HG03457 (cell line): ENCODE data around the gene ZBTB21.

Experiments
- ATAC-seq: cut with Tn5 transposase; IDR thresholded peaks from one replicate; pipeline ENCODE4 v1.9.1; 2021; ENCODE audit warnings: moderate number of reproducible peaks; ENCODE audit not compliant: unreplicated experiment

The ZBTB21 gene

DNA sequence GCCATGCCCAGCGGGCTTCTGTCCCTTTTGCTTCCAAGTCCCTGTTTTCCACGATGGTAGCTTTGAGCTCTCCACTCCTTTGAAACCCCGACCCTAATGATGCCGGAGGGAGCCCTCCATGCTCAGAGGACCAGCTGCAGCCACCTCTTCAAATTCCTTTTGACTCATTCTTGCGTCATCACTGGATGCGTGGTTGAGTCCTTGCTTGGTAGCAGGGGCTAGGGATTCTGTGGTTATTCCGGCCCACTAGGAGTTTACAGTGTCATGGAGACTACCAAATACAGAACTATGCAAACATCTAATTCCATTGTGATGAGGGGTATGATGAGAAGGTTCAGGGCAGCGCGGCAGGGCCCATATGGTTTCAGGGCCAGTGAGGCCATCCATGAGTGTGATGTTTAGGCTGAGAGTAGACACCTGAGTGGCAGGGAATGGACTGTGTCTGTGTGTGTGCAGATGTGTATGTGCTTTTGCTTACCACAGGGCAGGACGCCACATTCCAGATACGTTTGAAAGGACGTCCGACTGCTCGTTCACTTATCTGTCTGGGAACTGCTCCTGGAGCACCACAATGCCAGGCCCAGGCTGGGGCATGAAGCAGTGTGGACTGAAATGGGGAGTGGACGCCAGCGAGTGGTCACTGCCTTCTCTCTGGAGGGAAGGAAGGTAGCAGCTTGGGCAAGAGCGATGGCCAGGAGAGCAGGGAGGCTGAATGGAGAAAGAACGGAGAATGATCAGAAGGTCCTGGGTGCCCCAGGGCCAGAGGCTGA lies 30.4 kb upstream of the ZBTB21 start:
- ATAC-seq = no peak

DNA sequence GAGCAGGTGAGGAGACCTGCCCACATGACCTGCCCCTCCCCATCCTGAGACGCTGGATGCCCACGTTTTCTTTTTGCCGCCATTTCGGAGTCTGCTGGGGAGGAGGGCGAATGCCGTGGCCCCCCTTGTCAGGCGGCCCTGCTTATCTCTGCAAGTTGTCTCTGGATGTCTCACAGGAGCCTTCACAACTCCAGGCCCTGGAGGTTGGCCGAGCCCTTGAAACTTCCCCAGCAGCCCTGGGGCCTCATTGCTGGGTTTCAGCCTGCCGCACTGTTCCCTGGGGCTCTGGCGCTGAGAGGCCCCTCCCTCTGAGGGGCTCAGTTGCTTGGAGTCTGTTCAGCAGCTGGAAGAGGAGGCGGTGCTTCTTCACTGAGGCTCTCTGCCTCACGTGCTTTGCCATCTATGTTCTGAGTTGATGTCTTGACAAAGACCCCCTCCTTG lies 29.8 kb upstream of the ZBTB21 start:
- ATAC-seq = no peak

- ATAC-seq = no peak
Measured at GRCh38 chr21:42039470-42039901, 29.3 kb upstream of the ZBTB21 start.

GRCh38 chr21:42038826-42039425 lies 28.8 kb upstream of the ZBTB21 start:
- ATAC-seq = no peak

DNA sequence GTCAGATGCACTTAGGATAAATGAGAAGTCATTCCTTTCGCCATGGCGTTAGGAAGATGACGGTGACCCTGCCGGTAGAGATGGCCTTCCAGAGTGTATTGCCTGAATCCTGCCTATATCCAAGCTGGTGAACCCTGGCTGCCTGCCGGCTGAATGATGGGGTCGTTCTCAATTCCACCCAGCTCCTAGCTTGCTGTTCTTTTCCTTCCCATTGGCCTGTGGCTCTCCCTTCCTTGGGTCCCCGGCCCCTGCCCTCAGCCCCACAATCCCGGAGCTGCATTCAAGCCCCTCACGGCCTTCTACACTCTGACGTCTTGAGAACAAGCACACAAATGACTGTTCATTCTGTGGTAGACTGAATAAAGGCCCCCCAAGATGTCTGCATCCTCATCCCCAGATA lies 28.2 kb upstream of the ZBTB21 start:
- no peak for ATAC-seq

GRCh38 chr21:42037943-42038342 lies 27.8 kb upstream of the ZBTB21 start:
- ATAC-seq = no peak

- no peak for ATAC-seq
Measured at GRCh38 chr21:42037516-42037915, 27.4 kb upstream of the ZBTB21 start.

DNA sequence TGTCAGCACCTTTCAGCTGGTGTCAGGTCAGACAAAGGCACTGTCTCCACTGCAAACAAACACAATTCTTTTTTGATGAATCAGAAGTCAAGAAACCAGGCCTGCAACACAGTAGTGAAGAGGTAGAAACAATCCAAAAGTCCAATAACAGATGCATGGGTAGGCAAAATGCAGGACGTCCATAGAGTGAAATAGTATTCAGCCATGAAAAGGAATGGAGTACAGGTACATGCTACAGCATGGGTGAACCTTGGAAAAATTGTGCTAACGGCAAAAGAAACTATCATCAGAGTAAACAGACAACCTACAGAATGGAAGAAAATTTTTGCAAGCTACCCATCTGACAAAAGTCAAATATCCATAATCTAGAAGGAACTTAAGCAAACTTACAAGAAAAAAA lies 26.2 kb upstream of the ZBTB21 start:
- ATAC-seq = no peak

GRCh38 chr21:42032968-42033367 lies 22.8 kb upstream of the ZBTB21 start:
- no peak for ATAC-seq

- no peak for ATAC-seq
Measured at GRCh38 chr21:42032266-42032665, 22.1 kb upstream of the ZBTB21 start.

GRCh38 chr21:42031816-42032215 lies 21.7 kb upstream of the ZBTB21 start:
- ATAC-seq = no peak

- ATAC-seq = no peak
Measured at GRCh38 chr21:42031241-42031640, 21.1 kb upstream of the ZBTB21 start.

GRCh38 chr21:42030311-42030710 lies 20.2 kb upstream of the ZBTB21 start:
- no peak for ATAC-seq

- ATAC-seq = no peak
Measured at GRCh38 chr21:42028766-42029425, 18.7 kb upstream of the ZBTB21 start.

DNA sequence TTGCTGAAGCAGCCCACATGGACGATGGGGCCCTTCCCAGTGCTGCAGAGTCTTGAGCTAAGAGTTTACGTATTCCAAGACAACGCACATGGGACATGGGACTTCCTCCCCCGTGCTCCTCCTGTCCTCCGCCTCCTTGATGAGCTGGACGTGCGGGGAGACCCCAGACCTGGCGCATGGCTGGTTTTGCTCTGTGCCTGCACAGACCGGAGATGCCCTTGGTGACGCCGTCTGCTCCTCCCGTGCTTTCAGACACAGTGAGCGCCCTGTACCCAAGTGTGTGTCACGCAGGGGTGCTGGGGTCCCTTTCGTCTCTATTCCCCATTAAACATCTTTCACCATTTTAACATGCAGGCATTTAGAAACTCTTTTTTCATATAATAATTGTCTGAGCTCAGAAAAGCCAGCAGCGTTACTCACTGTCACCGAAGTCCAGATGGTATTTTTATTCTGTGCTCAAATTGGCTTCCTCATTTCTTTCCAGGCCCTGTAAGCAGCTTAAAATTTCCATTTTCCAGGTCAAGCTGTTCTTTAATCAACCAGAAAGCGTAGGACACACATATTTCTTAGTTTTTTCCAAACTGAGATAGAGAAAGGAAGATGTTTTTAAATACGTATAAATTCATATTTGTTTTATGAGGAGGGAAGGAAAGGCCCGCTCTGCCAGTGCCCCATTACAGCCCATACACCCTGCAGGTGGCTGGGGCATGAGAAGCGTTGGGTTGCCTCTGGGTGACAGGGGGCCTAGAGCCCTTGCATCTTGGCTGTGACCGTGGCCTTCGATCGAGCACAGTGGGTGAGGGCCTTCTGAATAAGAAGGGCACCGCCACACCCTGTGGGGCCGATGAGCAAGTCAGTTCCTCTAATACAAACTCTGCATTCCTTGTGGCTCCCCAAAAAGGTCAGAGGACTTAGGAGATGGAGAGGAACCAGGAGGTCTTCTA lies 17.9 kb upstream of the ZBTB21 start:
- ATAC-seq = no peak

DNA sequence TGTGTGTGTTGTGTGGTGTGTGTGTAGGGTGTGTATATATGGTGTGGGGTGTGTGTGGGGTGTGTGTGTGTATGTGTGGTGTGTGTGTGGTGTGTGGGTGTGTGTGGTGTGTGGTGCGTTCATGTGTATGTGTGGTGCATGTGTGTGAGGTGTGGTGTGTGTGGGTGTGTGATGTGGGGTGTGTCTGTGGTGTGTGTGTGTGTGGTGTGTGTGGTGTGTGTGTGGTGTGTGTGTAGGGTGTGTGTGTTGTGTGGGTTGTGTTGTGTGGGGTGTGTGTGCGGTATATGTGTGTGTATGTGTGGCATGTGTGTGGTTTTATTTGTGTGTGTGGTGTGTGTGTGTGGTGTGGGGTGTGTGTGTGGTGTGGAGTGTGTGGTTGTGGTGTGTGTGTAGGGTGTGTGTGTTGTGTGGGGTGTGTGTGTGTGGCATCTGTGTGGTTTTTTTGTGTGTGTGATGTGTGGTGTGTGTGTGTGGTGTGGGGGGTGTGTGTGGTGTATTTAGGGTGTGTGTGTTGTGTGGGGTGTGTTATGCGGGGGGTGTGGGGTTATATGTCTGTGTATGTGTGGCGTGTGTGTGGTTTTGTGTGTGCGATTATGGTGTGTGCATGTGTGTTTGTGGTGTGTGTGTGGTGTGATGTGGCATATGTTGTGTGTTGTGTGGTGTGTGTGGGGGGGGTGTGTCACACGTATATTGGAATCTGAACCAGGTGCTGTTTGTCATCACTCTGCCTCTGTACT lies 17.1 kb upstream of the ZBTB21 start:
- no peak for ATAC-seq

DNA sequence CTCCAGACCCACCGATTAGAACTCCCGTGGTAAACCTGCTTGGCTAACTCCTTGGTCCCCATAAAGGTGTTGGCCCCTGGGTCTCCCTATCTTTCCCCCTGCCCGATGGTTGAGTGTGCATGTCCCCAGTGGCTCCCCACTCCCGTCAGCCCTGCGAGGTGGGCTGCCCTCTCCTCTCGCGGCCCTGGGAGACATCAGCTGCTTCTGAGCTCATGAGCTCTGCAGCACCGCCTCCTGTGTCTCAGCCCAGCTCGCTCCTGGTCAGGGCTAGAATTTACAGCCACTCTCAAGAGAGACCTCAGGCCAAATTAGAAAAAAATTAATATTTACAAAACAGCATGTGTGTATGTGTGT lies 15.9 kb upstream of the ZBTB21 start:
- no peak for ATAC-seq

- no peak for ATAC-seq
Measured at GRCh38 chr21:42025376-42026081, 15.4 kb upstream of the ZBTB21 start.

GRCh38 chr21:42022906-42023305 lies 12.7 kb upstream of the ZBTB21 start:
- no peak for ATAC-seq

GRCh38 chr21:42022091-42022430 lies 11.9 kb upstream of the ZBTB21 start:
- no peak for ATAC-seq
